Mucosa of descending colon (tissue), 3 donors: ENCODE measurements around the gene TCN2. TPM values are rescaled to one million over a fixed set of nuclear protein-coding genes. Genes with fewer than 3 reads are reported as not detected.
"Not testable (repeated sequence)": the region's sequence is repeated elsewhere in the genome, so short reads cannot be mapped to it uniquely, and the experiment has no call there.

ENCODE experiments used
- ATAC-seq: fragments of 200-7000 bp; cut with Tn5 transposase; one replicate; pipeline ENCODE4 v1.9.1; 2020; ENCODE audit warnings: mild to moderate bottlenecking, moderate library complexity
- DNase-seq, 3 donors: peaks; one replicate each; pipeline ENCODE4 v3.0.0-alpha.2; 2020
- H3K36me3 ChIP-seq: fragments of 200-600 bp; one replicate; pipeline ENCODE4 v1.8.0; 2021; ENCODE audit warnings: low read depth, mild to moderate bottlenecking
- H3K4me1 ChIP-seq: fragments of 200-600 bp; one replicate; pipeline ENCODE4 v1.8.0; 2021; ENCODE audit warnings: low read depth, mild to moderate bottlenecking
- H3K4me3 ChIP-seq: fragments of 200-600 bp; one replicate; pipeline ENCODE4 v1.8.0; 2021; ENCODE audit warnings: mild to moderate bottlenecking
- H3K9me3 ChIP-seq: fragments of 200-600 bp; one replicate; pipeline ENCODE4 v1.8.0; 2021; ENCODE audit warnings: mild to moderate bottlenecking
- intact Hi-C, 2 donors: fragments of 100-400 bp; cut with DNase I in 1 of 2; cut with micrococcal nuclease in 1 of 2; formaldehyde crosslinking; loops; one replicate each; pipeline versions ENCODE4 v1.11.0 to v1.11.1; 2022; cut with DNase I, micrococcal nuclease
- long read RNA-seq, 2 donors: library from polyadenylated mRNA; unstranded; transcript quantifications; one replicate each; pipeline ENCODE4 v2.0.0, GENCODE V29; 2019 to 2021
- total RNA-seq, 3 donors: library from RNA; stranded (reverse); fragmentation: NEBNext Ultra II Directional in 2 of 3; extraction: Animal tissue kit (Norgen Biotek cat#: 25700) in 2 of 3; gene quantifications; one replicate each; pipeline versions ENCODE4 v1.2.1 to v1.2.4, GENCODE V29; 2021 to 2023
- TF ChIP-seq, protein P1 (sequence below): fragments of 200-600 bp; IDR thresholded peaks from one replicate; pipeline ENCODE4 v1.8.0; 2022; ENCODE audit warnings: antibody characterized with exemption, mild to moderate bottlenecking
- donor health status: DM: no; HTN: no; CAD: no; lungs with moderate emphysema.
- donor health status: DM: no; HTN: no; CAD: no.
- donor health status: DM: no; HTN: yes; CAD: no.

The TCN2 gene
- 10 to 100 TPM; 23.3 to 43.7 (median 40.2) TPM for total RNA-seq
- long read RNA-seq, donor 1, transcript TCN2-201 (9 exons, 2,535 nt): major isoform, 16 of 23 reads
- long read RNA-seq, donor 1, partial matches to known transcripts: 4 of 23 reads
- long read RNA-seq, donor 1, other reads (novel, unspliced or antisense): 3 of 23 reads
- long read RNA-seq, donor 2, transcript TCN2-201 (9 exons, 2,535 nt): major isoform, 46 of 51 reads
- long read RNA-seq, donor 2, partial matches to known transcripts: 0 of 51 reads
- long read RNA-seq, donor 2, other reads (novel, unspliced or antisense): 5 of 51 reads

GRCh38 chr22:30606455-30607299, at the start of gene TCN2:
Gene TCN2 (plus strand): TSS chr22:30607174. CDS start chr22:30607332, 158 bp downstream.
- Histone ChIP-seq H3K36me3 (no peaks in the 10 kb centered on the region), H3K4me3 (peak within 1 kb of the TSS; percentile 12), H3K4me1 (peaks cover 54% of the 10 kb centered on the region), H3K9me3 (no peaks in the 10 kb centered on the region)
- TF ChIP-seq, protein P1, sequence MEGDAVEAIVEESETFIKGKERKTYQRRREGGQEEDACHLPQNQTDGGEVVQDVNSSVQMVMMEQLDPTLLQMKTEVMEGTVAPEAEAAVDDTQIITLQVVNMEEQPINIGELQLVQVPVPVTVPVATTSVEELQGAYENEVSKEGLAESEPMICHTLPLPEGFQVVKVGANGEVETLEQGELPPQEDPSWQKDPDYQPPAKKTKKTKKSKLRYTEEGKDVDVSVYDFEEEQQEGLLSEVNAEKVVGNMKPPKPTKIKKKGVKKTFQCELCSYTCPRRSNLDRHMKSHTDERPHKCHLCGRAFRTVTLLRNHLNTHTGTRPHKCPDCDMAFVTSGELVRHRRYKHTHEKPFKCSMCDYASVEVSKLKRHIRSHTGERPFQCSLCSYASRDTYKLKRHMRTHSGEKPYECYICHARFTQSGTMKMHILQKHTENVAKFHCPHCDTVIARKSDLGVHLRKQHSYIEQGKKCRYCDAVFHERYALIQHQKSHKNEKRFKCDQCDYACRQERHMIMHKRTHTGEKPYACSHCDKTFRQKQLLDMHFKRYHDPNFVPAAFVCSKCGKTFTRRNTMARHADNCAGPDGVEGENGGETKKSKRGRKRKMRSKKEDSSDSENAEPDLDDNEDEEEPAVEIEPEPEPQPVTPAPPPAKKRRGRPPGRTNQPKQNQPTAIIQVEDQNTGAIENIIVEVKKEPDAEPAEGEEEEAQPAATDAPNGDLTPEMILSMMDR: no peak
- intact Hi-C loops: no loop called here
- peak; percentile 81 to 83 (median 83) for DNase-seq
- peak; percentile 80 for ATAC-seq

- Histone ChIP-seq H3K36me3 (no peaks in the 10 kb centered on the region), H3K4me1 (no peaks in the 10 kb centered on the region), H3K9me3 (no peaks in the 10 kb centered on the region), H3K4me3 (no peak overlapping the region)
- no peak for ATAC-seq
- intact Hi-C loops: no loop called here
- DNase-seq: no peak
- TF ChIP-seq, protein P1: no peak
Observed at GRCh38 chr22:30557243-30557642, 49.7 kb upstream of the TCN2 start.

DNA sequence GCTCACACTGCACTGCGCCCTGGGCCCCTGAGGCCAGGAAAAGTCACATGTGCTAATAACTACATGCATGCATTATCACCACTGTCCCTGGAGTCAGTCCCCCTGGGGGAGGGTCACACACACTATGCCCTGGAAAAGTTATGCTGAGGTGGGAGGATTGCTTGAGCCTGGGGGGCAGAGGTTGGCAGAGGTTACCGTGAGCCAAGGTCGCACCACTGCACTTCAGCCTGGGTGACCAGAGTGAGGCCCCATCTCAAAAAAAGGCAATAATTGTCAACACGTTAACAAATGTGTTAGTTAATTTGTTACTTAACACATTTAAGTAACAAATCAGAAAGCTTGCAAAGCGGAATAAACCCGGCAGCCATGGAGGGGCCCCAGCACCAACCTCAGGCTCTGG, 47.1 kb upstream of the TCN2 start:
- Histone ChIP-seq H3K36me3 (no peaks in the 10 kb centered on the region), H3K9me3 (no peaks in the 10 kb centered on the region), H3K4me1 (no peaks in the 10 kb centered on the region), H3K4me3 (no peak overlapping the region)
- no peak for ATAC-seq
- intact Hi-C loops: no loop called here
- DNase-seq: no peak
- TF ChIP-seq, protein P1: no peak

GRCh38 chr22:30560643-30561202, 46.3 kb upstream of the TCN2 start:
- H3K9me3 ChIP-seq, intact Hi-C loops, H3K4me3 ChIP-seq, H3K36me3 ChIP-seq, H3K4me1 ChIP-seq: not testable (repeated sequence)
- peak; percentile 75 for ATAC-seq
- peak in 1 of 3 donors; percentile 19 for DNase-seq

GRCh38 chr22:30561402-30562189, 45.4 kb upstream of the TCN2 start:
- no peaks in the 10 kb centered on the region for H3K9me3 ChIP-seq
- TF ChIP-seq, protein P1: no peak
- intact Hi-C loops: no loop called here
- DNase-seq: no peak
- H3K4me3 ChIP-seq: no peak overlapping the region
- no peak for ATAC-seq
- H3K36me3 ChIP-seq: no peaks in the 10 kb centered on the region
- H3K4me1 ChIP-seq: peaks cover 9% of the 10 kb centered on the region
